GM10266 (cell line): ENCODE measurements around the gene LARP4.
"Not testable (repeated sequence)": the region's sequence is repeated elsewhere in the genome, so short reads cannot be mapped to it uniquely, and the experiment has no call there.

Experiments
- DNase-seq: peaks from one replicate; pipeline ENCODE4 v3.0.0; 2012; ENCODE audit errors: extremely low spot score
- CTCF ChIP-seq: IDR thresholded peaks from 2 replicates; pipeline ENCODE4 v1.5.1; 2012; ENCODE audit warnings: mild to moderate bottlenecking, low read depth; ENCODE audit not compliant: control insufficient read depth, insufficient read depth; ENCODE audit errors: missing control alignments

Gene LARP4

DNA sequence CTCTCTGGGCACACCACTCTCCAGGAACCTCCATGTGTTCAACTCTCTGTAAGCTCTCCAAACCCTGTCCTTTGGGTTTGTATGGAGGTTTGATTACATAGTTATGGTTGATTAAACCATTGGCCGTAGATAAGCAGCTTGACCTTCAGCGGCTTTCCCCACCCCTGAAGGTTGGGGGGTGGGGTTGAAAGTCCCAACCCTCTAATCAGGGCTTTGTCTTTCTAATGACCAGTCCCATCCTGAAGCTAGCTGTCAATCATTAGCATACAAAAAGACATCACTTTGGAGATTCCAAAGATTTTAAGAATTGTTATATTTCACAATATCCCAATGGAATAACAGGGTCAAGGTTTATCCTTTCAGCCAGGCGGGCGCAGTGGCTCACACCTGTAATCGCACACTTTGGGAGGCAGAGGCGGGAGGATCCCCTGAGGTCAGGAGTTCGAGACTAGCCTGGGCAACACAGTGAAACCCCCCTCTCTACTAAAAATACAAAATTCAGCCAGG is 12.7 kb upstream of the LARP4 start:
- DNase-seq, result no peak
- TF ChIP-seq CTCF, result no peak

DNA sequence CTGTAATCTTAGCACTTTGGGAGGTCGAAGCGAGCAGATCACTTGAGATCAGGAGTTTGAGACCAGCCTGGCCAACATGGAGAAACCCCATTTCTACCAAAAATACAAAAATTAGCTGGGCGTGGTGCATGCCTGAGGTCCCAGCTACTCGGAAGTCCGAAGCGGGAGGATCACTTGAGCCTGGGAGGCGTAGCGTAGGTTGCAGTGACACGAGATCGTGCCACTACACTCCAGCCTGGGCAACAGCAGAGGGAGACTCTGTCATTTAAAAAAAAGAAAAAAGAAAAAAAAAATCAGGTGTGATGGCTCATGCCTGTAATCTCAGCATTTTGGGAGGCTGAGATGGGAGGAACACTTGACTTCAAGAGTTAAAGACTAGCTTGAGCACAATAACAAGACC is 11.9 kb upstream of the LARP4 start:
- DNase-seq, result not testable (repeated sequence)

GRCh38 chr12:50390316-50390741 is 10.4 kb upstream of the LARP4 start:
- no peak for TF ChIP-seq CTCF
- no peak for DNase-seq

DNA sequence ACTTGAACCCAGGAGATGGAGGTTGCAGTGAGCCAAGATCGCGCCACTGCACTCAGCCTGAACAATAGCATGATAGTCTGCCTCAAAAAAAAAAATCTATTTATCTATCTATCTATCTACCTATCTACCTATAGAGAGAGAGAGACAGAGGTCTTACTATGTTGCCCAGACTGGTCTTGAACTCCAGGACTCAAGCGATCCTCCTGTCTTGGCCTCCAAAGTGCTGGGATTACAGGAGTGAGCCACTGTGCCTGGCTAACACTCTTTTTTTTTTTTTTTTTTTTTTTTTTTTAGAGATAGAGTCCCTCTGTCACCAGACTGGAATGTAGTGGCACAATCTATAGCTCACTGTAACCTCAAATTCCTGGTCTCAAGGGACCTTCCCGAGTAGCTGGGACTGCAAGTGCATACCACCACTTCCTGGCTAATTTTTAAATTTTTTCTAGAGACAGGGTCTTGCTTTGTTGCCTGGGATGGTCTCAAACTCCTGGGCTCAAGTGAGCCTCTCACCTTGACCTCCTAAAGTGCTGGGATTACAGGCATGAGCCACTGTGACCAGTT is 6.1 kb upstream of the LARP4 start:
- no peak for TF ChIP-seq CTCF
- DNase-seq, result no peak

GRCh38 chr12:50397117-50397650 is 3.5 kb upstream of the LARP4 start:
- no peak for TF ChIP-seq CTCF
- DNase-seq, result no peak

- DNase-seq, result no peak
- no peak for TF ChIP-seq CTCF
Measured at GRCh38 chr12:50398931-50399330, 1.8 kb upstream of the LARP4 start.

DNA sequence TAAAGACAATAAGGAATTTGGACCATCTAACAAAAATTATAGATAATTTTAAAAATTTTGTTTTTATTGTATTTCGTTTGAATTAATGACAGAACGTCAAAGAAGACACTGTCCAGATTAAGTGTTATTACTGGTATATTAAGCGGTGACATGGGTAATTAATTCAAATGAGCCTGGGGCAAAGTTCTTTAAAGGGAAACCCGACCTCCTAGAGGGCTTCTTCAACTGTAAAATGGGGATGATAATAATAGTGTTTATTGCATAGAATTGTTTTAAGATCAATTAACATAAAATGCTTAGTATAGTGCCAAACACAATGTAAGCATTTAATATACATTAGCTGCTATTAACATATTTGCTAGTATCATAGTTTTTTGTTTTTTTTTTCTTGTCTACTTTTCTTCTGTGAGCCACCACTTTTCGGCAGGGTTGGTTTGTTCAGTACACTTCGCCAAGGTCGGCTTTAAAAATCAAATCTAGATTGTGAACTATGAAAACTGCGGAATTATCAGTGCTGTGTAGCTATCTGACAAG is 514 bp upstream of the LARP4 start:
- no peak for DNase-seq
- no peak for TF ChIP-seq CTCF
